ENCODE results near the gene PFN3.
"Not testable (repeated sequence)": the region's sequence is repeated elsewhere in the genome, so short reads cannot be mapped to it uniquely, and the experiment has no call there.

The PFN3 gene

GRCh38 chr5:177396078-177396477 is 4.4 kb downstream of the PFN3 start:
- DNase-seq (ENCODE audit: low read depth in 2 of 2), result no peak

- DNase-seq (ENCODE audit: low read depth in 2 of 2), result no peak
Observed at GRCh38 chr5:177393990-177394389, 6.5 kb downstream of the PFN3 start.

DNA sequence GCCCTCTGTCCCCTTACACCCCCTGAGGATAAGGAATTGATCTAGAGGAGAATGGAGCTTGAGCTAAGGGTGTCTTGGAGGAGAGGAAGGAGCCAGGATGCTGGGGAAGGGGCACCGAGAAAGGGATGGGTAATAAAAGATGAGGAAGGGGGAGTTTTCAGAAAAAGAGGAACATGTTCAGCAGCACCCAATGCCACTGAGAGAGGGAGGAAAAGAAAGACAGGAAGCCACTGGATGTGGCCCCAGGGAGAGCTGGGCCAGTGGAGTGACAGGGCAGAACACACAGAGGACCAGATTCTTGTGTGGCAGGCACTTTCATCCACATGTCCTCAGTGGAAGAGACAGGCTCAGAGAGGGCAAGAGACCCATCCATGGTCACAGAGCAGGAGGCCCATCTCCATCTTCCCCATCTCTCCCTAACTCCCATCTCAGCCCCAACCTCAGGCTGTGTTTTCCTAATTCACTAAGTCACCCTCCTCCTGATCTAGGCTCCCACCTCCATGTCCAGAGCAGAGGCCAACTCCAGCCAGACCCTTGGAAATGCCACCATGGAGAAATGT is 7.2 kb downstream of the PFN3 start:
- no peak for DNase-seq (ENCODE audit: low read depth in 2 of 2)

DNA sequence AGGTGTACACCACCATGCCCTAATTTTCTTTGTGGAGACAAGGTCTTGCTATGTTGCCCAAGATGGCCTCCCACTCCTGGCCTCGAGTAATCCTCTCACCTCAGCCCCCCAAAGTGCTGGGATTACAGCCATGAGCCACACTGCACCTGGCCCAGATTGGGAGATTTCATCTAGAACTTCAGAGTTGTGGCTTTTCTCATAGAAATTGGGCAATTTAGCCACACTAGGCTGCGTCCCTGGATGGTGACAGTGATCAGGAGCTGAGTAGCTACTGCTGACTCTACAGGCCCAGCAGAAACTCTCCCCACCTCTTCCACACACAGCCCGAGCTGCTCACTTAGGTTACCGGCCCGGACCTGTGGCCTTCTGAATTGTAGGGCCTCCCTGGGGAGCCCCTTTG is 7.7 kb downstream of the PFN3 start:
- no peak for DNase-seq (ENCODE audit: low read depth in 2 of 2)

- DNase-seq (ENCODE audit: low read depth in 2 of 2), result peak; percentile 71 to 76
Observed at GRCh38 chr5:177390363-177391300, 9.8 kb downstream of the PFN3 start.

- DNase-seq (ENCODE audit: low read depth in 2 of 2), result no peak
Observed at GRCh38 chr5:177389241-177390169, 11.0 kb downstream of the PFN3 start.

- DNase-seq (ENCODE audit: low read depth in 2 of 2), result no peak
Observed at GRCh38 chr5:177388521-177389052, 11.9 kb downstream of the PFN3 start.

- no peak for DNase-seq (ENCODE audit: low read depth in 2 of 2)
Observed at GRCh38 chr5:177387405-177387804, 13.1 kb downstream of the PFN3 start.

GRCh38 chr5:177386542-177386941 is 13.9 kb downstream of the PFN3 start:
- no peak for DNase-seq (ENCODE audit: low read depth in 2 of 2)

GRCh38 chr5:177385720-177386119 is 14.7 kb downstream of the PFN3 start:
- no peak for DNase-seq (ENCODE audit: low read depth in 2 of 2)

DNA sequence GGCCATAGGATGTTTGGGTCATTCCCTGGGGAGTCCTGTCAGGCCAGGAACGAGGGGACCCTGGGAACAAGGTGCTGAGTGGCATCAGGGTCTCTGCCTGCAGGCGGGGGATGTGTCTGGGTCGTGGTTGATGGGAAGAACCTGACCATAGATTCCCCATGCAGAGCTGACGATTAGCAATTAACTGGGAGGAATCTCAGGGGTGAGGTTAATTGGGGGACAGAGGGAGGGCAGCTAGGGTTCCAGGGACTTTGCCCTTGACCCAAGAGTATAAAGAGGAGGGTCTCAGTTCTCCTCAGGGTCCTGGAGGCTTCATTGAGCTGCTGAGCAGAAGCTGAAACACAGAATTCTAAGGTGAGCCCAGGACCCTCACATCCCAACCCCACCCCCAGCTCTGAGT is 16.3 kb downstream of the PFN3 start, which contains the start of gene SLC34A1:
SLC34A1 (plus strand) TSS at position 301 of the 400 bp plus-strand sequence. CDS start 1,308 bp downstream, outside the sequence.
- no peak for DNase-seq (ENCODE audit: low read depth in 2 of 2)

DNA sequence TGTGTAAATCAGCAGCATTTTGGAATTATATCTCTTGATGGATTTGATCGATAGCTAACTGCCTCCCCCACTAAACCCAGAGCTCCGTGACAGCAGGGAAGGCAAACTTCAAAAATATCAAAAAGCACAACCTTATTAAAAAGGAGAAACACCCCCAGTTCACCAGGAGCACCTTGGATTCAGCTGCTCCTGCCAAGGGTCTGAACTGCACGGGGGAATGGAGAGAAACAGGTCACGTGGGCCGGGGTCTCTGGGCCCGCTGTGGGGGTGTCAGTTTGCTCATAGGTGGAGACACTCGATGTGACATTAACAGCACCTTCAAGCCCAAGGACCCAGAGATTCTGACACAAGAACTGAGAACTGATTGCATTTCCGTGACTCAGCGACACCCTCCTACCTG is 17.3 kb downstream of the PFN3 start:
- no peak for DNase-seq (ENCODE audit: low read depth in 2 of 2)

DNA sequence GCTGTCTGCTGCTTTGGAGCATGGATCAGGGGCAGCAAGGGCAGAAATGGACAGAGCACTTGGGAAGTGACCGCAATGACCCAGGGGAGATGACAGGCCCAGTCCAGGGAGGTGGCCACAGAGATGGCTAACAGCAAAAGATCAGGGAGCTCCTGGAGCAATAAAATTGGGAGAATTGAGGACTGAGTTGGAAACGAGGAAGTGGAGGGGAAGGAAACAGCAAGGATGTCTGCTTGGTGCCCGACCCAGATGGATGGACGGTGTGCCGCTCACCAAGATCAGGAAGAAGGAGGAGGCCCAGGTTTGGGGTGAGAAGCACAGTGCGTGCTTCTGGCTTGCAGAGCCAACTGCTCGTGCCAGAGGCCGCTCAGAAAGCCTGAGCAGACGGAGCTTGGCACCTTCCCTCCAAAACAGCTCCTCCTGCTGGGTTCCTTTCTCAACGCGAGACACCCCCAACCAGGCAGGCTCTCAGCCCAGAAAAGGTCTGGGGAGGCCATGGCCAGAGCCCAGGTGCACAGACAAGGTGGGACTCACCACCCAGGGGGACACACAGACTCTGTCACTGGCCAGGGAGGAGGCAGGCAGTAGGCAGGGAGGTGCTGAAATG is 17.9 kb downstream of the PFN3 start:
- no peak for DNase-seq (ENCODE audit: low read depth in 2 of 2)

DNA sequence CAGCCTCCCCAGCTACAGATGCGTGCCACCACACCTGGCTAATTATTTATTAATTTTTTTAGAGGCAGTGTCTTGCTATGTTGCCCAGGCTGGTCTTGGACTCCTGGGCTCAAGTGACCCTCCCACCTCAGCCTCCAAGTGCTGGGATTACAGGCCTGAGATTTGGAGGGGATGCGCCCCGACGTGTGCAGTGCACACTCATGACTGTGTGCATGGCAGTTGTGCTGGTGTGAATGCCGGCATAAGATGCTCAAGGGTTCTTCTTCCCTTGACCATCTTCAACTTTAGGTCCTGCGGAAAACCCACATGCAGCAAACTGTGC is 19.7 kb downstream of the PFN3 start:
- DNase-seq (ENCODE audit: low read depth in 2 of 2), result no peak

GRCh38 chr5:177378884-177379883 is 21.3 kb downstream of the PFN3 start:
- no peak for DNase-seq (ENCODE audit: low read depth in 2 of 2)

DNA sequence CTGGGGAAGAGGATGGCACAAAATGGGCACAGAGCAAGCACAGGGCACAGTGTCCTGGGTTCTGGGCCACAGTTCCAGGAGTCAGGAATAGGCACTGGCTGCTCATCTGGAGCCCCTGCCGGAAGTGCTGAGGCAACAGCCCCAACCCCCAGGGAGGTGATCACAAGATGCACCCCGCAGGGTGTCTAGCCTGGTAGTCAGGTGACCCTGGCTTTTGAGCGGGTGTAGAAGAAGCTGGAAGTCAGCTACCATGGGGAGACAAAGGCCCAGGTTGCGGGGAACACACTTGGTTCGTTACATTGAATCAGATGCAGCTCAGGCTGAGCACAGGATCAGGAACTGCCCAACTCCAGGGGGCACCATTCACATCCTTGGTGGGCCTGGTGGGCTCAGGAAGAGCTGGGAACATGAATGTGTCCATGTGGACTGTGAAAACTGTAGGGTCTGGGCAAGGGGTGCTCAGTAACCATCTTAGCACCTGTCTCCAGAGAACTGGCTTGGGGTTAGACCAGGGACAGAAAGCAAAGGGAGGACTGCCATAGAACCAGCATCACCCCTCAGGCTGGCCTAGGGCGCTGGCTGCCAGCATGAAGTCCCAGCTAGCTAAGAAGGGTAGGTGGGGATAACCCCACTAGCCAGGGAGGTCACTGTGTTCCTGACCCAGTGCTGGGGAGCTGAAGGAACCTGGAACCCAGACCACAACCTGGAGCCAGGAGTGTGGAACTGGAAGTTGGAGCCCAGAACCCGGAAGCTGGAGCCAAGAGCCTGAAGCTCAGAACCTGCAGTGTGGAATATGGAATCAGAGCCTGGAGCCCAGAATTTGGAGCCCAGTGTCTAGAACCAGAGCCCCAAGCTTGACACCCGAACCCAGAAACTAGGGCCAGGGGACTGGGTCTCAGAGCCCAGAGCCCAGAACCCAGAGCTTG is 22.3 kb downstream of the PFN3 start:
- no peak for DNase-seq (ENCODE audit: low read depth in 2 of 2)

- no peak for DNase-seq (ENCODE audit: low read depth in 2 of 2)
Observed at GRCh38 chr5:177376107-177376506, 24.4 kb downstream of the PFN3 start.

- DNase-seq (ENCODE audit: low read depth in 2 of 2), result not testable (repeated sequence)
Observed at GRCh38 chr5:177375516-177375915, 24.9 kb downstream of the PFN3 start.

DNA sequence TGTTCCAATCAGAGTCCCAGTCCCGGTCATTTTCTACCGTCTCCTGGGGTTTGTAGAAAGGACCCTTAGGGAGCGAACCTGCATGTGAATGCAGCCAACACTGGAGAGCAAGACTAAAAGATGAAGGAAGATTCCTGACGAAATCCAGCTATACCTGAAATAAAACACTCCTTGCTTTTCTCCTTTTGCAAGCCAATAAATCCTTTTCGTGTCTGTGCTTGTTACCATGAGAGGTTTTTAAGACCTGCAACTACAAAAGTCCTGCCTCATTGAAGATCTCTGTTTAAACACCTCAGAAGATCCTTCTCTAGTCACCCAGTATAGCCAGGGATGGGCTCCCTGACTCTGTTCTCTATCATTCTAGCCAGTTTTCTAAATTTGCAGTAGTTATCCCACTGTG is 26.2 kb downstream of the PFN3 start:
- no peak for DNase-seq (ENCODE audit: low read depth in 2 of 2)
